Caki2 (cell line): Measurements from ENCODE around the gene ABCC9. TPM values are rescaled to one million over a fixed set of nuclear protein-coding genes. Genes with fewer than 3 reads are reported as not detected.

Experiments used
- DNase-seq: peaks from one replicate; pipeline ENCODE4 v3.0.0-alpha.2; 2015; ENCODE audit warnings: low read depth
- in situ Hi-C: cut with HindIII; loops from 2 replicates; pipeline ENCODE4 v1.10.0; 2016; ENCODE audit warnings: low sequenced_read_pairs, low pct_unique_long_range_greater_than_20kb, mixed read lengths
- total RNA-seq: library from RNA; depleted of rRNA; stranded (reverse); fragments of >200 nt; shearing (Covaris generic); gene quantifications from 2 replicates; pipeline ENCODE4 v1.2.3, GENCODE V29; 2014; ENCODE audit warnings: low replicate concordance

ABCC9 gene
- total RNA-seq, 1 experiment from 2014 or later: 0.51 TPM

DNA sequence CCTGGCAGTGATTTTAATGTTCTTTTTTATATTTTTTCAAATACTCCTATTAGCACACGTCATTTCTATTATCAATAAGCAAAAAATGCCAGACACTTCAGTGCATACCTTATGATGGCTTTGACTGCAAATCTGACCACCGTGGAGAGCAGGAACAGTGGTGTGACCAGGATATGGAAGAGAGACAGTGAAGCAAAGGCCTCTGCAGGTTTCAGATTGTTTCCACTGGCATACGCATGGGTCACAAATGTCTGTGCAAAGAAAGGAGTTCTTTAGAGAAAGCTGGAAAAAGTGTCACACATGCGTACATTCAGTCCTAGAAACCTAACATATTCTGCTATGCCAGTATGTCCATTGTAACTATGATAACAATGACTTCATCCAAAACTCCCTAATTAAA lies 47.3 kb downstream of the ABCC9 start:
- DNase-seq: no peak
- in situ Hi-C loops: no loop called here

DNA sequence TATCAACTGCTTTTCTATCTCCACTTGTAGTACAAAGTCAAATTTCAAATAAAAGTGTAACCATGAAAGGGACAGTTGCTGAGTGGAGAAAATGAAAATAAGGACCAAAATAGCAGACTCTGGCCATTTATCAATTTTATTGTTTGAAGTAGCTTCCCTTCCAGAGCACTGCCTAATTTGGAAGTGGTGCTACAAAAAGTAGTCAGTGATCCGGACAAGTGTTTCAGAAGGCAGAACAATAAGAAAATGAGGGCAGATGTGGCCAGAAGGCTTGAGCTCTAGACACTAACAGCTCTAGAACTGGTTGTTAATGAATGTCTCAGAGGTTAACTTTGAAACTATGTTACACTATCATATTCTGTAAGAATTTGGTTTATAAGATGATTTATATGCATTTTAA lies 48.9 kb downstream of the ABCC9 start:
- DNase-seq: no peak
- in situ Hi-C loops: no loop called here

DNA sequence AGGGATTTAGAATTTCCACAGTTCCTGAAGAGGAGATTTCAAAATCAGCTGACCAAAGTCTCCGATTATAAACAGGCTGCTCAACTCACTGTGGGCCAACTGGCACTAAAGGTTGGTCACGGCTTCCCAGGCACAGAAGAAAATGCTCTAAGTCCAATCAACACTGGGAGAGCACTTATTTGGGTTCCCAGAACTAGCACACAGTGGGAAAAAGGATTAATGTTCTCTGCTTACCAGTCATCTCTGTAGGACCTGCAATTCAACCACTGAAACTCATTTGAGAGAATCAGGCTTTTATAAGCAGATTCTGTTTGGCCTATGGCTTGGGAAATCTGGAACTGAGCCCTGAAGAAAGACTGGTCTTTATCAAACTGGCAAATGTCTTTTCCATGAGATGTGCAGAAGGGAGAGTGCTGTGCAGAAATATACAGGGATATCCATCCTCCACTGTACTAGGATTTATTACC lies 49.4 kb downstream of the ABCC9 start:
- in situ Hi-C loops: no loop called here
- DNase-seq: no peak

DNA sequence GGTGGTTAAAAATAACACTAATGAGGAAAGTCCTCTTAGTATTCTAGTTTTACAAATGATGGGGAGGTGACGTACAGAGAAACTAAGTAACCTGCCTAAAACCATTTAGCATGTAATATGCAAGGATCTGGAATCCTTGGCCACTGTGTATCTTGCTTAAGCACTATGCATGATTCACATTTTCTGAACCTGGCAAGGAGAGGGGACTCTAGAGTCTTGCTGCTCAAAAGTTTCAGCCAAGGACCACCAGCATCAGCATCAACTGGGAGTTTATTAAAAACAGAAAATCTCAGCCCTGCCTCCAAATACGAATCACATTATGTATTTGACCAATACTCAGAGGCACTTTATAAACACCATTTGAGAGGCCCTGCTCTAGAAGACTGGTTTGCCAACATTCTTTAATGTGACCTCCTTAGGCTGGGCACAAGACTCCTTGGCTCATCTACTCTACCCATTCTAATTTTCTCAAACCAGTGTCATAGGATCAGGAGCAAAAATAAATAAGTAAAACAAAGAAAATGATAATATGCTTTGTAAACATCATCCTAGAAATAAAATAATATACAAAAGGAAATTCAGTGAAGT lies 52.9 kb downstream of the ABCC9 start:
- in situ Hi-C loops: no loop called here
- DNase-seq: no peak

DNA sequence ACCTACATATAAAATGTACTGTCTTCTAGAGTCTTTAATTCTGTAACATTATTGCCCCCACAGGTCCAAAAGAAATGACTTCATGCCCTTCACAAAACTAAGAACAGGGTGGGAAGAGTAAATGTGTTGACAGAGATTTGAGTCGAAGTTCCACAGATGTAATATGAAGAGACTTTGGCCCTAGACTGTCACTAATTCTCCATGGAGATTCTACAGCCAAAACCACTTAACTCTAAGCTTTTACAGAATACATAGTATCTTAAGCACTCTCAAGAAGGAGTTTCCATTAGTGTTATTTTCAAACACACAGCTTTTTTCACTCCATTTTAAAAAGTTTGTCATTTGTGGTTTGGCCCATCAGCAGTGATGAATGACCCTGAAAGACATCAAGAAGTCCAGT lies 56.3 kb downstream of the ABCC9 start:
- in situ Hi-C loops: no loop called here
- DNase-seq: no peak

DNA sequence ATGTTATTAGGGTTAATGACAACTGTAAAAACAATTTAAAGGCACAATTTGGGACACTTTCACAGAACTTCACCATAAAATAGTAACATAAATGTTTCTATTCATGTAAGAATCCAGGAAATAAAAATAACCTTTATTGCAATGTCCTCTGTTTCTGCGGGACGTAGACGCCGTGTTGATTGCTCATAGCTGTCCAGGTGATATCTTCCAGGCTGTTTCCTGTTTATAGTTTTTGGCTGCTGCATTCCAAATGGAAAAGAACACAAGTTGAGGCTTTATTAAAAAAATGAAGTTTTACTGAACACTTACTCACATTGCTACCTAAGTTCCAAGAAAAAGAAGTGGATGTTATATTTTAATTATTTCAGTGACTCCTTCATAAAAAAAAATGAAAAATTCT lies 58.6 kb downstream of the ABCC9 start:
- in situ Hi-C loops: no loop called here
- DNase-seq: no peak

DNA sequence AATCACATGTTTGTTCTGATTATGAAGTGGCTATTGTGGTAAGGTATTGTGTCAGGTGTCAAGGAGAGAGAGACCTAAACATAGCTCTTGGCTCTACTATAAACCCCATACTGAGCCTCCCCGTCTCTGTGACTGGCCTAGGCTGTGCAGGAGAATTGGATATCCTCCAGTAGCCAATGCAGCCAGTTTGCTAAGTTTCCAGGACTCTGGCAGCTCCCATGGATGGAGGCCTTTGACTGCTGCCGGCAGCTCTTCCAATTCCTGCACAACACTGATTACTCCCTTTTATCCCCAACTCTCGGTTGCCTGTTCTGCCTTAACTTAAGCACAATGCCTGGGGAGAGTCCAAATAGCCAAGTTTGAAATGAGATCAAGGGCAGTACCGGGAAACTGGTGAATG lies 59.3 kb downstream of the ABCC9 start:
- DNase-seq: no peak
- in situ Hi-C loops: no loop called here

DNA sequence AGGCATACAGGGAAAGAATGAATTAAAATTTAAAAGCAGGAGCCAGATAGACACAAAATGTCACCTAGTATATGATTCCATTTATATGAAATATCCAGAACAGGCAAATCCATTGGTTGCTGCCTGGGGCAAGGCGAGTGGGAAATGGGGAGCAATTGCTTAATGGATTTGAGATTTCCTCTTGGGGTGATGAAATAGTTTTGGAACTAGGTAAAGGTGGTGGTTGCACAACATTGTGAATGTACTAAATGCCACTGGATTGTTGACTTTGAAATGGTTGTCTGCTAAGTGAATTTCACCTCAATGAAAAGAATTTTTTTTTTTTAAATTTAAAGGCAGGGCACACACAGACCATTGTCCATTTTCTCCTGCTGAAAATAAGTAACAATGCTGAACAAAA lies 61.9 kb downstream of the ABCC9 start:
- no peak for DNase-seq
- in situ Hi-C loops: no loop called here

DNA sequence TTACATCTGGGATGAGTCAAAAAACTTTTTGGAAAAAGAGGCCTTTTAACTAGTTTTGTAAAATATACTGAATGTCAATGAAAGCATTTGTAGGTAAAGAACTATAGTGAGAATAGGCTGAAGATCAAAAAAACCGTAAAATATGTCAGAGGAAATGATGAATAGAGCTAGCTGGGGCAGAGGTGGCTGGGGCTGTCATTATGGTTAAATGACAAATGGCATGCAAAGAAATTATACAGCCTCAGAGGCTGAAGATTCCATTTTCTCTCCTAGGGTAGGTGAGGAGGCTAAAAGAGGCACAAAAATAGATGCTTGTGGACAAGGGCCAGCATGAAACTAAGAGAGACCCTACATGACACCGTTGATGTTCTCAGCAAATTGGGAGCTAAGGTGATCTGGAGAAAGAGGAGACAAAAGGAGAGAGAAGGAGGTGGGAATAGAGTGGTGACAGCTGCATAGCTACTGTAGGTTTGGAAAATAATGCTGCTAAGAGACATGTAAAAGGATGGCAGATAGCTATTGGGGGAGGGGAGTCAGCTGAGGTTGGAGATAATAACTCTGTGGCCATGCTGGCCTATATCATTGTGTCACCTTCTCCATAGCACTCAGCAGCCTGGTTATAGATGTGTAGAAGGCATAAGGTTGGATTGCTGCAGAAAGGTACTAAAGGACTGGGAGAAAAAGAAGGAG lies 63.8 kb downstream of the ABCC9 start:
- no peak for DNase-seq
- in situ Hi-C loops: no loop called here

DNA sequence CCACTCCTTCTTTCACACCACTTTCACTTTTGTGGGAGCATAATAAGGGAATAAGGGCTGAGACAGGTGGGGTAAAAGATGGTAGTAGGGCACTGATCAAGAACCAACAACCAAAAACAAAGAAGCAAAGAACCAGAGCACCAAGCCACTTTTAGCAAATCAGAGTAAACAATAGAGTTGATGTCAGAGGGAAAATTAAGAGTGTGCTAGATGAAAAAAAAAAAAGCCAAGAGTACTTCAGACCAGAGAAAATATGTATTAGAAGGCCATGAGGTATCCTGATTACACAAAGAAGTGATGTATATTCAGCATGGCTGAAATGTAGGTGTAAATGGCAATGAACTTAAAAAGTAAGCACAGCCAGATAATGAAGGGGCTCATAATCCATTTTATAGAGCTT lies 75.4 kb downstream of the ABCC9 start:
- no peak for DNase-seq
- in situ Hi-C loops: no loop called here

DNA sequence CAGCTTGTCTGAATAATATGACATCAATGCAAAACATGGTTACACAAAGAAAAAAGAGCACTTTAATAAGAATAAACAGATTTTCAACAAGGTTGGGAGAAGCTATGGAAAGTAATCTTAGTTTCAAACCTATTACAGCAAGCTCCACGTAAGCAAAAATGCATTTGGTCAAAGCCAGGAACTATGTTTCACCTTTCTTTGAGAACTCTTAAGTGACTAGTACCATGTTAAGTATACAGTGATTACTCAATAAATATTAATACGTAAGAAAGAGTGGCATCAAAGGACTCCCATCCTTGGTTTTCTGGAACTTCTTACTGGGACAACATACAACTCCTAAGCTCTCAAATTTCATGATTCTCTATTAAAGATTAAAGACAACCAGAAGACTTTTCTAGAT lies 80.7 kb downstream of the ABCC9 start:
- in situ Hi-C loops: no loop called here
- no peak for DNase-seq

DNA sequence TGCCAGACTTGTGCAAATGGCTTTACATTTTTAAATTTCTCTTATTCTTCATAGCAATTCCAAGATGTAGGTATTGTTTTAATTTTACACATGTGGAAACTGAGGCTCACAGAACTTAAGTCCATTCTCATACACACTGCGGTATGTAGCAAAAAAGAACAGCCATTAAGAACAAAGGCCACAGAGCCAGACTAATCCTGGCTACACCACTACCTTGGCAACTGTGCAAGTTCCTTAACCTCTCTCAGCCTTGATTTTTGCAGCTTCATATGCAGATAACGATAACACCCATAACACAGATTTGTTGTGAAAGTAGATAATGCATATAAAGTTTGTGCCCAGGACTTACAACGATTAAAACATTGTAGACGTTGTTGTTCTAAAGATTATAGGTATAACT lies 81.1 kb downstream of the ABCC9 start:
- in situ Hi-C loops: no loop called here
- no peak for DNase-seq

DNA sequence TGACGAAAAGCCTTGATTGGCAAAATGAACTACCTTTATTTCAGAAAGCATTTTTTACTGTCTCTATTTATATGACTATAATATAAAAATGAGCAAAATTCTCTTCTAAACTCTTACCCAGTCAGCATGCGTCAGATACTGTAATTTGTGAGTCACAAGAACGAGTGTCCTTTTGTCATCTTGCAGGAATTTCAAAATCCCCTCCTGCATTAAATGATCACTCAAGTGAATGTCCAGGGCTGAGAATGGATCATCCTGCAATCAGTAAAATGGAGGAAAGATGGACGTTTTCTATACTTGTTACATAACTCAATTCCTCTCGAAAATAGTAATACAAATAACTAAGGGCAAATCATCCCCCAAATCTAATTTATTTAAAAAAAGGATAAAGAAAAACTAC lies 89.0 kb downstream of the ABCC9 start:
- in situ Hi-C loops: no loop called here
- DNase-seq: no peak

DNA sequence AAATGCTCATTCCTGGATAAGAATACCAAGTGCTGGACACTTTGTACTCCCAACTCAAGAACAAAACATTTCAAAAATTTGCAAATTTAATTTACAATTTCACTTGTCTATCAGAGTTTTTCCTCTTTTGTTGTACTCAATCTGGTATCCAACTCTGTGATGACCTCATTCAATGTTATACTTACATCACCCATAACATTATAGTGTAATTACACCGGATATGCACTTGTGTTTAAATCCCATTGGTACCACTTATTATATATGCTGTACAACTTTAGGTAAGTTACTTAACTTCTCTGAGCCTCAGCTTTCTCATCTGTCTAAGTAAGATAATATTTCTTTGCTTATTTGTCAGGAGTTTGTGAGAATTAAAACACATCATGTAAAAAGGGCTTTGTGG lies 90.1 kb downstream of the ABCC9 start:
- DNase-seq: no peak
- in situ Hi-C loops: no loop called here

DNA sequence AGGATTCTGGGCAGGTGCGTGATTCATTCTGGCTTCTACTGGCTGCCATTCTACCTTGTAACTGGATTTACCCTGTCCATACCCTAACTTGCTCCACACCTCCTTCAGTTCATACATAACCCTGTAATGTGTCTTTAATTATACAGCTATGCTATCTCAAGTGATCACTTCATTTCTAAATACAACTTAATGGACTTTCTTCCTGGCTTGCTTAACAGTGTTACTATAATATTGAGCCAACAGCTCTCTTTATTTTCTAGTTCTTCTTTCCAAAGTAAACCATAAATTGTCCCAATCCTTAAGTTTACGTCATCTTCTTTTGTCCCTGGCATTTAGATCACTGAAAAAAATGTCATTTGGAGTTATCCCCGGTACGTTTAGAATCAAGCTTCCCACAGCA lies 90.8 kb downstream of the ABCC9 start:
- no peak for DNase-seq
- in situ Hi-C loops: no loop called here

DNA sequence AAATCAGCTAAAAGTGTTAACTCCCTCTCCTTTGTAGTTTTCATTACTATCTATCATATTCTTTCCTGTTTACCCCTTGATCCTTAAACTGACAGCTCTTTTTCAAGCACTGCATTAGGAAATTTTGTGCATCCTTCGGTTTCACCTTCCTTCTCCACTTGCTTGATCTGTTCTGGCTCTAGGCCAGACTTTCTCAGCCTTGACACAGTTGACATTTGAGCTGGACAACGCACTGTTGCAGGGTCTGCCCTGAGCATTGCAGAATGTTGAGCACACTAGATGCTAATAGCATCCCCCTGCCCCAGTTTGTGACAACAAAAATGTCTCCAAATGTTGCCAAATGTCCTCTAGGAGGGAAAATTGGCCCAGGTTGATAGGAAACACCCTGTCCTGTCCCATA lies 91.3 kb downstream of the ABCC9 start:
- in situ Hi-C loops: no loop called here
- no peak for DNase-seq

DNA sequence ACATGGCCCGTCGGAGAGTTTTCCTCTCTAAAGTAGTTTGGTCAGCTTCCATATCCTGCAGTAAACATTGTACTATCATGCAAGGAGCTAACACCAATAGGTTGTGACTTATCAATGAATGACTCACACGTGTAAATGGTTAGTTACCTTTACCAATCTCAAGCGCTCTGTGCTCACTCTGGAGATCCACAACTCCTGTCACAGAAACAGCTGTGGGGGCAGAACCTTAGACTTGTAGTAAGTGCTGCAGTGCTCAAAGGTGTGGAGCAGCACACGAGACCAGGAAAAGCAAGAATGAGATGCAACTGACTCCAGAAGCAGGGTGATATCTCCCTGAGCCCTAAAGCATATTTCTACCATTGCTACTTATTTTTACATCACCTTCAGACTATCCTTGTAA lies 93.0 kb downstream of the ABCC9 start:
- no peak for DNase-seq
- in situ Hi-C loops: no loop called here

DNA sequence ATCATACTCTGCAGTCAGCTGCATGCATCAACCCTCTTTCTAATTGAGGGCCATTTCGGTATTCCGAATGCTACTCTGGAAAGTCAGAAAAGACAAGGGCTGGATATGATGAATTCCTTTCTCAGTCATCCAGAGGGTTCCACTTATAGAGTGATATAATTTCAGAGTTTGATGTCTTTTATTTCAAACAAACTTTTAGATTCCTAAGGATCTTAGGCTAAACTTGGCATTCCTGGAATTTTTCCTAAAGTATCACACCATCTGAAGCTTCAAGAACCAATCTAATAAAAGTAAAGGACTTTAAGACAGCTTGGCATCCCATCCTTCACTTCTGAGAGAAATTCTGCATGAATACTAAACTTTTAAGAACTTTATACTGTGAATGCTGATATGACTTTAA lies 97.4 kb downstream of the ABCC9 start:
- in situ Hi-C loops: no loop called here
- DNase-seq: no peak

DNA sequence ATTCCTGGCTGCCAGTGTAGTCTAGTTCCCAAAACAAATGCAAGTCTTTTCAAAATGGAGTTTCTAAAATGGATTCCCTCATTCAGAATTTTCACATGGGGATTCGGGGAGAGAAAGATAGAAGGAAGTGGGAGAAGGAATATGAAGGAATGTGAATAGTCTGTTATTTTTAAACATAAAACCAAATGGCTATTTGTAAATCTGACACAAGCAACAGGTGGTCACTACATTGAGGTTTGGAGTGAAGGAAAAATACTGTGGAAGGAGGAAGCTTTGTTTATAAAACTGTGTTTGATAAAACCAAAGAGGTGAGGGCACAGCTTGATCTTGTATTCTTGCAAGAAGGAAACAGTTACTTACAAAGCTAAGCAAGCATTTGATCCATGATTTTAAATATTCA lies 101.5 kb downstream of the ABCC9 start:
- in situ Hi-C loops: no loop called here
- DNase-seq: no peak

DNA sequence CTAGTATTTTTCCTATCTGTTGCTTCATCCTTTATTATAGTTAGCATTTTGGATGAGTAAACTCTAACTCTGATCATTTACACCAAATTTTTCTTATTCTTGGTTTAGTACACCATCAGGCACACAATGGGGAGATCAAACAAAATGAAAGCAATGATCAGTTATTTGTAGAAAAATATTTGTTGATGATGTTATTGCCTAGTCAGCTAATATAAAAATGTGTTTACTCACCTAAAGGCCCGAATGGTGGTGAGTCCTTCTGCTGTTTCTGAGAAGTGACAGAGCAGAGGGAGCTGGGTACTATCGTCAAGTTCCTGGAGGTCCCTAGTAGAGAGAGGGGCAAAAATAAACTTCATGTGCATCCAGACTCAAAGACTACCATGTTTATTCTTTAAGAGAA lies 103.4 kb downstream of the ABCC9 start:
- DNase-seq: no peak
- in situ Hi-C loops: no loop called here
